Heart left ventricle (tissue), 16 donors: ENCODE data around the gene KRT15. TPM values are rescaled to one million over a fixed set of nuclear protein-coding genes. Genes with fewer than 3 reads are reported as not detected.
A peak's percentile ranks its signal among the peaks of the same experiment; 100 is the strongest.

ENCODE experiments used
- ATAC-seq, 4 donors: fragments of 200-7000 bp; cut with Tn5 transposase; one replicate each; pipeline ENCODE4 v1.9.1; 2020 to 2022; ENCODE audit warnings: moderate library complexity in 4 of 4, mild to moderate bottlenecking in 3 of 4, moderate number of reproducible peaks in 1 of 4
- DNase-seq, 5 donors: peaks; one replicate each; pipeline ENCODE4 v3.0.0-alpha.2; 2020
- H3K27ac ChIP-seq, 12 donors: fragments of 200-600 bp; sonication (generic) in 4 of 12; one replicate each; pipeline versions ENCODE4 v1.5.0 to v1.8.0; 2016 to 2022; ENCODE audit warnings: mild to moderate bottlenecking in 2 of 12
- H3K27me3 ChIP-seq, 9 donors: fragments of 200-600 bp; sonication (generic) in 2 of 9; one replicate each; pipeline versions ENCODE4 v1.5.1 to v1.8.0; 2016 to 2022; ENCODE audit warnings: mild to moderate bottlenecking in 3 of 9
- H3K36me3 ChIP-seq, 9 donors: fragments of 200-600 bp; sonication (generic) in 2 of 9; one replicate each; pipeline versions ENCODE4 v1.5.0 to v1.8.0; 2018 to 2022; ENCODE audit warnings: mild to moderate bottlenecking in 2 of 9
- H3K4me1 ChIP-seq, 12 donors: fragments of 200-600 bp; sonication (generic) in 4 of 12; one replicate each; pipeline versions ENCODE4 v1.5.0 to v1.8.0; 2016 to 2022; ENCODE audit warnings: mild to moderate bottlenecking in 3 of 12
- H3K4me3 ChIP-seq, 12 donors: fragments of 200-600 bp; sonication (generic) in 4 of 12; one replicate each; pipeline versions ENCODE4 v1.5.0 to v1.8.0; 2017 to 2022; ENCODE audit warnings: mild to moderate bottlenecking in 9 of 12, moderate library complexity in 4 of 12
- H3K9me3 ChIP-seq, 12 donors: fragments of 200-600 bp; sonication (generic) in 4 of 12; one replicate each; pipeline versions ENCODE4 v1.5.0 to v1.8.0; 2016 to 2022; ENCODE audit warnings: mild to moderate bottlenecking in 1 of 12
- POLR2A ChIP-seq, 2 donors: fragments of 450-650 bp; IDR thresholded peaks; one replicate each; pipeline ENCODE4 v1.6.1; 2017; ENCODE audit warnings: antibody characterized with exemption in 2 of 2, mild to moderate bottlenecking in 2 of 2, moderate library complexity in 2 of 2
- WGBS, 4 donors: extraction: QIAGEN DNeasy Blood & Tissue Kit in 2 of 4; methylation state at CpG; one replicate each; pipeline versions ENCODE4 v1.1.5 to v1.1.7; 2013 to 2018; 5-methylcytosine and 5-hydroxymethylcytosine counted together
- intact Hi-C, 10 donors: fragments of 100-400 bp; cut with DNase I; formaldehyde crosslinking; loops; one replicate each; pipeline versions ENCODE4 v1.11.1 to v1.14.2; 2022
- polyA plus RNA-seq, 2 donors: library from polyadenylated mRNA; stranded (reverse); fragments of 200-250 nt; gene quantifications; one replicate each; pipeline ENCODE4 v1.2.3, GENCODE V29; 2013
- total RNA-seq, 9 donors: library from RNA; depleted of rRNA in 2 of 9; stranded (reverse); fragments of >200 nt in 2 of 9; fragmentation: NEBNext Ultra II Directional in 3 of 9; extraction: Animal tissue kit (Norgen Biotek cat#: 25700) in 3 of 9; gene quantifications; one replicate each; pipeline versions ENCODE4 v1.1.0 to v1.2.4, GENCODE V29; 2016 to 2023
- TF ChIP-seq, protein P1 (sequence below), 12 donors: fragments of 200-600 bp; sonication (generic) in 4 of 12; IDR thresholded peaks; one replicate each; pipeline versions ENCODE4 v1.5.0 to v1.8.0; 2018 to 2022; ENCODE audit warnings: antibody characterized with exemption in 12 of 12, mild to moderate bottlenecking in 5 of 12
- donor health status: ischemic (EF 13 %, LVEDD 7.1; RV severe dilation, severe dysfunction).
- donor health status: healthy with polysubstance abuse.
- donor health status: DM: no; HTN: yes; CAD: no.
- donor health status: DM: no; HTN: no; CAD: no.
- donor health status: ischemic (EF 25% LVEDD 6.9; RV normal size, moderate dysfunction).
- donor health status: ischemic (EF 25% LVEDD 5.7; RV mildly dilated, moderate dysfunction).
- donor health status: healthy.
- donor health status: DM: yes; HTN: yes; CAD: no.
- donor health status: ischemic (EF 35%, LVEDD 5.7; RV mildly dilated, moderate dysfunction).
- donor health status: nonischemic (EF 11% LVEDD 7.7; RV severe dilation, severe dysfunction).
- donor health status: DM: yes; HTN: yes; CAD: no.
- donor health status: PGD.
- donor health status: ischemic (EF 29% LVEDD 5.4; RV normal size, mild dysfunction).
- donor health status: nonischemic (EF 23%, LVEDD 6.1; RV moderate dilation, normal function).

Gene KRT15
- total and polyA plus RNA-seq, 11 donors, result 0.14 to 0.36 TPM; not detected in 9

DNA sequence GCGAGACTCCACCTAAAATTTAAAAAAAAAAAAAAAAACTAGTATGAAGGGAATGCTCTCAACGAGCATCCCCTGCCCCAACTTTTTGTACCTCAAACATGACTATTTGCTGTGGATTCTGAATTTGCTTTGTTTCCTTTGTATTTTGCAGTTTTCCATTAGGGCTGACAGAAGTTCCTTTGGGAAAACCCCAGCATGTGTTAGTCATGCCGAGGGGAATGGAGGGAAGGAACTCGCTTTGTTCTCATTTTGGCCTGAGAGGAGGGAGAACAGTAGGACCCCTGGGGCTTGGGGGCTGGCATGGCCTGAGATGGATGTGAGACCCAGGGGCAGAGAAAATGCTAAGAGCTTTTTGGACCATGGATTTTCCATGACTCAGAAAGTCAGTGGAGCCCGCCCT, 32.7 kb upstream of the KRT15 start:
- Histone ChIP-seq H3K4me1 (peaks cover 0 to 20% (median 10%) of the 10 kb centered on the region in 12 donors), H3K27ac (no peak overlapping the region), H3K9me3 (peaks cover 0 to 8% (median 1%) of the 10 kb centered on the region in 12 donors), H3K36me3 (no peaks in the 10 kb centered on the region), H3K27me3 (peaks cover 0 to 32% (median 0%) of the 10 kb centered on the region in 9 donors), H3K4me3 (no peak overlapping the region)
- no peak for ATAC-seq
- no peak for DNase-seq
- intact Hi-C loops, result loop anchor here in 4 of 10 donors (5.0 to 10.0 kb wide), 3 partner anchors 96 to 937 kb away; no protein-coding TSS in a partner anchor
- TF ChIP-seq, protein P1, sequence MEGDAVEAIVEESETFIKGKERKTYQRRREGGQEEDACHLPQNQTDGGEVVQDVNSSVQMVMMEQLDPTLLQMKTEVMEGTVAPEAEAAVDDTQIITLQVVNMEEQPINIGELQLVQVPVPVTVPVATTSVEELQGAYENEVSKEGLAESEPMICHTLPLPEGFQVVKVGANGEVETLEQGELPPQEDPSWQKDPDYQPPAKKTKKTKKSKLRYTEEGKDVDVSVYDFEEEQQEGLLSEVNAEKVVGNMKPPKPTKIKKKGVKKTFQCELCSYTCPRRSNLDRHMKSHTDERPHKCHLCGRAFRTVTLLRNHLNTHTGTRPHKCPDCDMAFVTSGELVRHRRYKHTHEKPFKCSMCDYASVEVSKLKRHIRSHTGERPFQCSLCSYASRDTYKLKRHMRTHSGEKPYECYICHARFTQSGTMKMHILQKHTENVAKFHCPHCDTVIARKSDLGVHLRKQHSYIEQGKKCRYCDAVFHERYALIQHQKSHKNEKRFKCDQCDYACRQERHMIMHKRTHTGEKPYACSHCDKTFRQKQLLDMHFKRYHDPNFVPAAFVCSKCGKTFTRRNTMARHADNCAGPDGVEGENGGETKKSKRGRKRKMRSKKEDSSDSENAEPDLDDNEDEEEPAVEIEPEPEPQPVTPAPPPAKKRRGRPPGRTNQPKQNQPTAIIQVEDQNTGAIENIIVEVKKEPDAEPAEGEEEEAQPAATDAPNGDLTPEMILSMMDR (IDR thresholded peaks at IDR 0.05), result no peak
- no peak for TF ChIP-seq POLR2A (IDR thresholded peaks at IDR 0.05)
- WGBS, 4 donors, result 67 to 70% (median 69%) methylated on average over 5 of the region's 5 CpGs

DNA sequence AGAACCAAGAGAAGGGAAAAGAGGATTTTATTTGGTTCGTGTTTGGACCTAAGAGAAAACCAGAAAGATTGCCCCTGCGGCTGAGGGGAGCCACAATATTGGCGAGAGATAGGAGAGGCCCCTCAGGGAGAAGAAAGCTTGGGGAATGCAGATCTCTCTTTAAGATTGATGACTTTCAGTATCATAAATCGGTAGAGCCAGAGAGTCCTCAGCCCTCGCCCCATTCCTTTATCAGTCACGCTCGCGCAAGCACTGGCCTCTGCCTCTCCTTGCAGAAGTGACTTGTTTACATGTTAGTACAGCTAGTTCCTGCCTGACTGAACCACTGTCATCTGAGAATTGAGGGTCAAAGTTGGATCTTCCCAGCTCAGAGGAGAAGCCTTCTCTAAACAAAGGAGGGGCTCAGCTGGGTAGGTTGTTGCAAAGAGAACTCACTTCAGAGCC, 30.9 kb upstream of the KRT15 start:
- no peak for DNase-seq
- peaks cover 0 to 20% (median 10%) of the 10 kb centered on the region in 12 donors for H3K4me1 ChIP-seq
- H3K9me3 ChIP-seq, result peaks cover 0 to 10% (median 1%) of the 10 kb centered on the region in 12 donors
- H3K4me3 ChIP-seq, result no peak overlapping the region
- intact Hi-C loops, result loop anchor here (1.0 to 10.0 kb wide), 16 partner anchors 98 to 935 kb away; no protein-coding TSS in a partner anchor
- 71 to 82% (median 77%) methylated on average over 8 of the region's 8 CpGs for whole genome bisulfite sequencing, 4 donors
- TF ChIP-seq, protein P1 (IDR thresholded peaks at IDR 0.05), result no peak
- TF ChIP-seq POLR2A (IDR thresholded peaks at IDR 0.05), result no peak
- ATAC-seq, result no peak
- H3K27me3 ChIP-seq, result peaks cover 0 to 19% (median 0%) of the 10 kb centered on the region in 9 donors
- no peaks in the 10 kb centered on the region for H3K36me3 ChIP-seq
- peak overlapping the region in 1 of 12 donors; percentile 54 for H3K27ac ChIP-seq

DNA sequence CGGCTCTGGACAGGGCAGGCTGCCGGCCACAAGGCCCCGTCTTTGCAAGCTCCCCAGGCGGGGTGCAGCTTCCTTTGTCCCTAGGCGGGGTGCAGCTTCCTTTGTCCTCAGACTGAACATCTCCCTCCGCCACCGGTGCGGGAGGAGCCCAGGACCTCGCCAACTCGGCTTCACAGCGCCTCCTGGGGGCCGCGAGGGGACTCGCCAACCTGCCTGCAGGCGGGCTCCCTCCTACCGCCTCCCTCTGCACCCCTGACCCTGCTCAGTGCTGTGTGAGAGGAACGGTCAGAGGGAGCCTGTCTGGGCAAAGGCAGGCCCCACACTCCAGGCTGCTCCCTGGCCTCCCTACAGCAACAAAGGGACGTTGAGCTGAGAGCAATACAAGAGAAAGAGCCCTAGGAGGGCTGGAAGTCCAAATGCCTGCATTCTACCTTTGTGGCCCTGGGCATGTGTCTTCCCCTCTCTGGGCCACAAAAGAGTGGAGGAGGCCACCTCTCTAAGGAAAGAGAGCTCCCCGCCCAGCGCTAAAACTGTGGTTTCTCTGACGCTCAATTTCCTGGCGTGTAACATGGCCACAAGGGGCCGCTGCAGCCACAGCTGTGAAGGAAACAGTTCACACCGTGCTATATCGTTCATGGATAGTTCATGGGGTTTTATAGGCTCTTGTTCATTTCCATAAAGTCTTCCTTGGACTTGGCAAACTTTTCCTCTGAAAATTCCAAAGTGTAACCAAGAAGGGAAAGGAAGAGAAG, 30.3 kb upstream of the KRT15 start:
- DNase-seq (peak; percentile 70 to 90 (median 77)), ATAC-seq (peak; percentile 90 to 92 (median 90))
- no peak for TF ChIP-seq POLR2A (IDR thresholded peaks at IDR 0.05)
- TF ChIP-seq, protein P1 (IDR thresholded peaks at IDR 0.05), result peak; percentile 78 to 93 (median 83)
- peak overlapping the region in 10 of 12 donors; percentile 18 to 42 (median 29) for H3K4me3 ChIP-seq
- peak overlapping the region in 2 of 12 donors; percentile 10 to 54 for H3K27ac ChIP-seq
- peaks cover 0 to 20% (median 10%) of the 10 kb centered on the region in 12 donors for H3K4me1 ChIP-seq
- H3K9me3 ChIP-seq, result peaks cover 0 to 10% (median 1%) of the 10 kb centered on the region in 12 donors
- intact Hi-C loops, result loop anchor here (1.0 to 10.0 kb wide), 14 partner anchors 99 to 746 kb away; no protein-coding TSS in a partner anchor
- 1 to 3% (median 2%) methylated on average over 20 to 25 of the region's 25 CpGs for WGBS, 4 donors
- no peaks in the 10 kb centered on the region for H3K36me3 ChIP-seq
- H3K27me3 ChIP-seq, result peaks cover 0 to 19% (median 2%) of the 10 kb centered on the region in 9 donors
